22Rv1 (cell line): ENCODE results near the gene NCOA3.

Source experiments
- H3K27ac ChIP-seq: fragments of 450-650 bp; 2 replicates; pipeline ENCODE4 v1.5.1; 2017
- ZFX ChIP-seq: fragments of 450-650 bp; IDR thresholded peaks from 2 replicates; pipeline ENCODE4 v1.6.1; 2017; ENCODE audit warnings: antibody characterized with exemption, borderline replicate concordance
- TF ChIP-seq, protein P1 (sequence below): fragments of 450-650 bp; IDR thresholded peaks from 2 replicates; pipeline ENCODE4 v1.5.1; 2017; ENCODE audit warnings: mild to moderate bottlenecking

Gene NCOA3

DNA sequence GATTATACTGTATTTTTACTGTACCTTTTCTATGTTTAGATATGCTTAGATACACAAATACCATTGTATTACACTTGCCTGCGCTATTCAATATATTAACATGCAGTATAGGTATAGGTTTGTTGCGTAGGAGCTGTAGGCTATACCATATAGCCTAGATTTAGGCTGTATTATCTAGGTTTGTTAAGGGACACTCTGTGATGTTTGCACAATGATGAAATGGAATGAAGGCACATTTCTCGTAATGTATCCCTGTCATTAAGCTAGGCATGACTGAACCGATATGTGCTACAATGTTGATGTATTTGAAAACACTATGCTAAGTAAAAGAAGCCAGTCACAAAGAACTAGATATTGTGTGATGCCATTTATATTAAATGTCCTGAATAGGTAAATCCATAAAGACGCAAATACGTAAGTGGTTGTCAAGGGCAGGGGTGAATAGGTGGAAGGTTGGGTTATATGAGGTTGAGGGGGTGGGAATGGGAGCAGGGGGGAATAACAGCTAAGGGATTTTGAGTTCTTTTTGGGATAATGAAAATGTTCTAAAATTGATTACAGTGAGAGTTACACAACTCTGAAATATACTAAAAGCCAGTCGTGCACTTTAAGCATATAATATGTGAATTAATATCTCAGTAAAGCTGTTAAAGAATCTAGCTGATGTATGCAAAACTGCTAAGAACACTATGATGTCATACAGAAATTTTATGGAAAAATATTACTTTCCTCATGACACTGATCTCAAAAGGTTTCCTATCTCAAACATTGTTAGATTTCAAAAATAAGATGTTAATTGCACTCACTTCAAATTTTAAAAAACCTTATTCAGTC, 97.4 kb downstream of the NCOA3 start:
- no peak overlapping the region for H3K27ac ChIP-seq
- TF ChIP-seq ZFX = no peak
- TF ChIP-seq, protein P1, sequence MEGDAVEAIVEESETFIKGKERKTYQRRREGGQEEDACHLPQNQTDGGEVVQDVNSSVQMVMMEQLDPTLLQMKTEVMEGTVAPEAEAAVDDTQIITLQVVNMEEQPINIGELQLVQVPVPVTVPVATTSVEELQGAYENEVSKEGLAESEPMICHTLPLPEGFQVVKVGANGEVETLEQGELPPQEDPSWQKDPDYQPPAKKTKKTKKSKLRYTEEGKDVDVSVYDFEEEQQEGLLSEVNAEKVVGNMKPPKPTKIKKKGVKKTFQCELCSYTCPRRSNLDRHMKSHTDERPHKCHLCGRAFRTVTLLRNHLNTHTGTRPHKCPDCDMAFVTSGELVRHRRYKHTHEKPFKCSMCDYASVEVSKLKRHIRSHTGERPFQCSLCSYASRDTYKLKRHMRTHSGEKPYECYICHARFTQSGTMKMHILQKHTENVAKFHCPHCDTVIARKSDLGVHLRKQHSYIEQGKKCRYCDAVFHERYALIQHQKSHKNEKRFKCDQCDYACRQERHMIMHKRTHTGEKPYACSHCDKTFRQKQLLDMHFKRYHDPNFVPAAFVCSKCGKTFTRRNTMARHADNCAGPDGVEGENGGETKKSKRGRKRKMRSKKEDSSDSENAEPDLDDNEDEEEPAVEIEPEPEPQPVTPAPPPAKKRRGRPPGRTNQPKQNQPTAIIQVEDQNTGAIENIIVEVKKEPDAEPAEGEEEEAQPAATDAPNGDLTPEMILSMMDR = no peak

DNA sequence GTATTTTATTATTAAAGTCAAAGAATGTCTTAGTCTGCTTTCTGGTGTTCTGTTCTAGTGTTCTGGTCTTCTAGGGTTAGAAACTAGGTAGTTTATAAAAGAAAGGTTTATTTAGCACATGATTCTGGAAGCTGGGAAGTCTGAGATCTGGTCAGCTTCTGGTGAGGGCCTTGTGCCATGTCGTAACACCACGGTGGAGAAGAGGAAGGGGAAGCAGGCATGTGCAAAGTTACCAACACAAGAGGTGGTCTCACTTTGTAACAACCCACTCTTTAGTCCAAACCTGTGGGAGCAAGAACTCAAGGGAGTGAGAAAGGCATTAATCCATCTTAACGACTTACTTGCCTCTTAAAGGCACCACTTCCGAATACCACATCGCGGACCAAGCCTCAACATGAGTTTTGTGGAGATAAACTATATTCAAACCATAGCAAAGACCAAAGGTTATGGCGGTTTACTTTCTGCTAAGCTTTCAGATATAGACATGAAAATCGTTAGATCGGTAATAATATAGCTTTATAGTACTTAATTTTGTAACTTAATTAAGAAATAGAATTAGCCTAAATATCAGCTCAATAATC, 99.4 kb downstream of the NCOA3 start:
- H3K27ac ChIP-seq = no peak overlapping the region
- TF ChIP-seq, protein P1 = no peak
- no peak for TF ChIP-seq ZFX

DNA sequence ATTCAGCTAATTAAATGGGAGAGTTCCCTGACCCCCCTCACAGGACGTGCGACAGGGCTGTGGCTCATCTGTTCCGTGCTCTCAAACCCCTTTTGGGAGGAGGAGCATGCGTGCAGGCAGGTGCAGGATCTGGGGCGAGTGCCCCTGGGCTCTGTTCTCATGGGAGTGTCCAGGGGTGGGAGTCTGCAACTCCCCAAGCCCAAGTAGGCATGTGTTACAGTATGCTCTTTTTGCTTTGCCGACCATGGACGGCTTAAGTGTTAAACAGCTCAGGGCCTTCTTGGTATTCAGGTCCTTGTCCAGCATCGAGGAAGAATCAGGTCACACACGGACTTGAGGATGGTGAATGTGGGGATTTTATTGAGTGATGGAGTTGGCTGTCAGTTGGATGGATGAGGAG, 101.6 kb downstream of the NCOA3 start:
- no peak overlapping the region for H3K27ac ChIP-seq
- TF ChIP-seq, protein P1 = no peak
- TF ChIP-seq ZFX = no peak

DNA sequence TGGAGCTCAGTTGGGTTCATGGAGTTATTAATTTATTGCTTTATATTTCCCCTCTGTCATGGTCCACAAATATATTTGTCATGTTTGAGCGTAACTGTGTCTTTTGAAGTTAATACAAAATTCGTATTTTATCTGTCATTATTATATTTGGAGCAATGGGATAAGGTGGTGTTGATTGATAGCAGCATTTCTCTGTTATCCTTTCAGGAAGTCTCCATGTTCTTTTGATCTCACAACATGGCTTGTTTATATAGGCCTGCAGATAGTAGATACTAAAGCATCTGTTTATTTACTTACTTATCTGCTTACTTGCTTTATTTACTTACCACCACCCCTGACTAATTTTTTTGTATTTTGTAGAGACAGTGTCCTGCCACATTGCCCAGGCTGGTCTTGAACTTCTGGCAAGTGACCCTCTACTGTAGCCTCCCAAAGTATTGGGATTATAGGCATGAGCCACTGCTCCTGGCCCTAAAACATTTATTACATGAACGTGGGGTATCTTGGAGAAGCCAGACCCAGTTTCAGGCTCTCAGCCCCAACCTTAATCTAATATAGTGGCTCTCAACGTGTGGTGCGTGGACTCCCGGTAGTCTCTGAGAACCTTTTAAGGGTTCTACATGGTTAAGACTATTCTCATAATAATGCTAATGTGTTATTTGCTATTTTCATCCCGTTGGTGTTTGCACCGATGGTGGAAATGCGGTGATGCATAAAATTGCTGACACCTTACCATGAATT, 104.2 kb downstream of the NCOA3 start:
- no peak for TF ChIP-seq ZFX
- no peak overlapping the region for H3K27ac ChIP-seq

DNA sequence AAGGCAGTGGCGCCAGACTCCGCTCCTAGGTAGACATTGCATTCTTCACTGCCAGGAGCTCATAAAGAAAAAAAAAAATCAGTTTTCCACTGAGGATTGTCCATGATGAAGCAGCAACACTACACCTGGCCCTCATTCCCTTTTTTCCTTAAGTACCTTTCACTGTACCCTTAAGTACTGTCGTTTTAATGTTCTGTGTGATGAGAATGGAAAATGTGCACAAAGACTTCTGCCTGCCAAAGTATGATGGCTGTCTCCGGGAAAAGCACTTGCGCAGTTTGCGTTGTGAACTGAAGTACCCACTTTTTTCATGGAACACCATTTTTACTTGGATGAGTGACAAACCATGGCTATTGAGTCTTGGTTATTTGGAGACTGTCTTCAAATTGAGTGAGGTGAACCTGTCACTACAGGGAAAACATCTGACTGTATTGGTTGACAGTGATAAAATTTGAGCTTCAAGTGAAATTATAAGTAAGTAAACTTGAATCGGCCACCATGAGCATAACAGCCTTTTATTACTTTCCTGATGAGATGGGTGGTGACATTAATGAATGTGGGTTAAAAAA, 104.8 kb downstream of the NCOA3 start:
- no peak overlapping the region for H3K27ac ChIP-seq
- TF ChIP-seq ZFX = no peak
- TF ChIP-seq, protein P1 = no peak

DNA sequence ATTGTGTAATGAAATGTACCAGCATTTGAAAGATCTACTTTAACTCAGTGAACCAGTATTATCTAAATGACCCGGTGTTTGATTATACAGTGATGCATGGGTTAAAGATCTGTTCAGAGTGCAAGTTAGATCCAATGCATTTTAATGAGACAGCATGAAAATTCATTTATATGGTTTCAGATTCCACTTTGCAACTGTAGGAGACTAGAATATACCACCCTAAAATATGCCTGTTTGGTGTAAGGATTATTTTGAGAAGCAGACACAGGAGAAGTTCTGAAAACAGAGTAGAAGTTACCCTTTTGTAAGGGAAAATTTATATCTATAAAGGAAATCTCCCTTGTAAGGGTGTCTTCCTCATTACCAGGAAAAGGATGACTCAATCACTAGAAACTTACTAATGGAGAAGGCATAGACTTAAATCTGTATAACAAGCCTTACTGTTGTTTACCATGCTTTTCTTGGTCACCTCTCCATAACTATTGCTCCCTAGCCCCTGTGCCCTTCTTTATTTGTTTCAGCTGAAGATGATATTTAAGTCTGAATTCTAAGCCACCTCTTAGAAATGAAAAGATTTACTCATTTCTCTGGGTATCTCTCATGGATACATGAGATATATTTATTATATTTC, 105.4 kb downstream of the NCOA3 start:
- TF ChIP-seq, protein P1 = no peak
- H3K27ac ChIP-seq = no peak overlapping the region

DNA sequence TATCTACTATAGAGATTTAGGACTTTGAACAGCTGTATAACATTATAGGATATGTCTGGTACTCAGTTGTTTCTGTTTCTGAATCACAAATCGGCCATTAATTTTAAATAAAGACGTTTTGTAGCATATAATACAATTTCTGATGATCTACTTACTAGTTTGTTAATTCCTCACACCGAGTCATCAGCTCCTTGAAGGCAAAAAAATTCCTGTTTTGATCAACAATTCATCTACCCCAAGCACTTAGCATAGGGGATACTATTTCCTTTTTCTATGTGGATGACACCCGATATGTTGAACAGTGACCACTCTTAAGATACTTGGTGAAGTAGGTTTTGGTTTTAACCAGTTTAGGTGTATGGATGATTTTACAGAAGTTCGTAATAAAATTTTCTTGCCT, 107.3 kb downstream of the NCOA3 start:
- no peak overlapping the region for H3K27ac ChIP-seq
- TF ChIP-seq, protein P1 = no peak
- no peak for TF ChIP-seq ZFX
